ENCODE results near the gene PRR23E.

The PRR23E gene

GRCh38 chr3:127193775-127194174 lies 844 bp downstream of the PRR23E start:
- ChIA-PET CTCF (no interaction called here), POLR2A (no interaction called here)
- TF ChIP-seq ZNF140 (tag by site-specific recombination; IDR thresholded peaks at IDR 0.05) (no peak), ZNF776 (tag by site-specific recombination; IDR thresholded peaks at IDR 0.05; ENCODE audit: borderline replicate concordance) (no peak), ZNF830 (tag by site-specific recombination; IDR thresholded peaks at IDR 0.05; ENCODE audit: low read depth) (no peak), BCL11B (tag by site-specific recombination; IDR thresholded peaks at IDR 0.05; ENCODE audit: low read depth) (no peak), SCRT1 (tag by site-specific recombination; IDR thresholded peaks at IDR 0.05; ENCODE audit: borderline replicate concordance) (no peak), GLI4 (tag by site-specific recombination; IDR thresholded peaks at IDR 0.05) (no peak), ZNF133 (tag by site-specific recombination; IDR thresholded peaks at IDR 0.05) (no peak), TCF7L2 (IDR thresholded peaks at IDR 0.05; ENCODE audit: borderline replicate concordance, low read depth, low read length) (no peak), ZNF211 (tag by site-specific recombination; IDR thresholded peaks at IDR 0.05; ENCODE audit: low read depth) (no peak)

GRCh38 chr3:127194601-127195187 lies 1.8 kb downstream of the PRR23E start:
- H3K4me1 ChIP-seq (ENCODE audit: control insufficient read depth, insufficient read depth, low read length), result no peaks in the 10 kb centered on the region
- H3K4me3 ChIP-seq (ENCODE audit: low read depth, low read length), result no peak overlapping the region
- no peak overlapping the region for H3K27ac ChIP-seq (ENCODE audit: extremely low read depth, low read depth, low read length)
- POLR2A ChIA-PET, result no interaction called here
- no peaks in the 10 kb centered on the region for H3K9me3 ChIP-seq (ENCODE audit: control insufficient read depth, insufficient read depth, low read depth, low read length)
- H3K36me3 ChIP-seq (ENCODE audit: control insufficient read depth in 2 of 2, insufficient read depth in 1 of 2, low read length in 2 of 2), result no peaks in the 10 kb centered on the region
- CTCF ChIA-PET, result no interaction called here
- TF ChIP-seq ZBTB10 (tag by site-specific recombination; IDR thresholded peaks at IDR 0.05) (no peak), ZNF280C (tag by site-specific recombination; IDR thresholded peaks at IDR 0.05) (no peak), PATZ1 (tag by site-specific recombination; IDR thresholded peaks at IDR 0.05) (no peak), MYNN (tag by site-specific recombination; IDR thresholded peaks at IDR 0.05; ENCODE audit: borderline replicate concordance) (no peak), ZNF549 (tag by site-specific recombination; IDR thresholded peaks at IDR 0.05) (no peak), ZNF596 (tag by site-specific recombination; IDR thresholded peaks at IDR 0.05) (no peak), MZF1 (tag by site-specific recombination; IDR thresholded peaks at IDR 0.05; ENCODE audit: borderline replicate concordance) (no peak), ZNF121 (tag by site-specific recombination; IDR thresholded peaks at IDR 0.05) (no peak), PRDM6 (tag by site-specific recombination; IDR thresholded peaks at IDR 0.05) (no peak), ZNF221 (tag by site-specific recombination; IDR thresholded peaks at IDR 0.05; ENCODE audit: borderline replicate concordance) (no peak), EGR2 (tag by site-specific recombination; IDR thresholded peaks at IDR 0.05; ENCODE audit: low read depth) (no peak), ZNF354C (tag by site-specific recombination; IDR thresholded peaks at IDR 0.05; ENCODE audit: borderline replicate concordance, low read depth) (no peak), PRDM10 (tag by site-specific recombination; IDR thresholded peaks at IDR 0.05) (no peak)

More at GRCh38 chr3:127193775-127194174, 844 bp downstream of the PRR23E start:
- Histone ChIP-seq H3K4me3 (ENCODE audit: low read depth, low read length) (no peak overlapping the region), H3K36me3 (ENCODE audit: control insufficient read depth in 2 of 2, insufficient read depth in 1 of 2, low read length in 2 of 2) (no peaks in the 10 kb centered on the region), H3K9me3 (ENCODE audit: control insufficient read depth, insufficient read depth, low read depth, low read length) (no peaks in the 10 kb centered on the region), H3K27ac (ENCODE audit: extremely low read depth, low read depth, low read length) (no peak overlapping the region), H3K4me1 (ENCODE audit: control insufficient read depth, insufficient read depth, low read length) (no peaks in the 10 kb centered on the region)

All from HEK293 (cell line).